ENCODE measurements around the gene CCR5AS.
A peak's percentile ranks its signal among the peaks of the same experiment; 100 is the strongest.

DNA sequence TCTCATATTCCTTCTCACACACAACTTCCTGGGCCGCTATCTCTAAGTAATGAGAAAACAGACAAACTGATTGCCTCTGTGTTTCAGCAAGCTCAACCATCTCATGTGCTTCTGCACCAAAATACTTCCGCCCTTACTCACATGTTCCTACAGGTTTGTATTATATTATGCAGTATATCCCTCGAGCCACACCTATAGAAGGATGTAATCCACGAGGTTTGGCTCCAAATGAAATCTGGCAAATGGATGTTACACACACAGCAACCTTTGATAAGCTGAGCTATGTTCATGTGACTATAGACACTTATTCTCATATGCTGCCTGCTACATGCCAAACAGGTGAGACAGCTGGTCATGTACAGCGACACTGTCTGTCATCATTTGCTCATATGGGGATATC, 22.8 kb upstream of the CCR5AS start:
- TF ChIP-seq CTCF (IDR thresholded peaks at IDR 0.05) = no peak
- TF ChIP-seq EP300 (IDR thresholded peaks at IDR 0.05) = no peak
- peak in 1 of 3 donors; percentile 14 for TF ChIP-seq POLR2AphosphoS5 (IDR thresholded peaks at IDR 0.05)

Measured in suprapubic skin (tissue), 4 donors.